22Rv1 (cell line): ENCODE data around the gene CLIC4.
A peak's percentile ranks its signal among the peaks of the same experiment; 100 is the strongest.

ENCODE experiments used
- H3K27ac ChIP-seq: fragments of 450-650 bp; 2 replicates; pipeline ENCODE4 v1.5.1; 2017
- ZFX ChIP-seq: fragments of 450-650 bp; IDR thresholded peaks from 2 replicates; pipeline ENCODE4 v1.6.1; 2017; ENCODE audit warnings: antibody characterized with exemption, borderline replicate concordance
- TF ChIP-seq, protein P1 (sequence below): fragments of 450-650 bp; IDR thresholded peaks from 2 replicates; pipeline ENCODE4 v1.5.1; 2017; ENCODE audit warnings: mild to moderate bottlenecking

The CLIC4 gene

GRCh38 chr1:24856787-24857506, 111.7 kb downstream of the CLIC4 start:
- TF ChIP-seq, protein P1, sequence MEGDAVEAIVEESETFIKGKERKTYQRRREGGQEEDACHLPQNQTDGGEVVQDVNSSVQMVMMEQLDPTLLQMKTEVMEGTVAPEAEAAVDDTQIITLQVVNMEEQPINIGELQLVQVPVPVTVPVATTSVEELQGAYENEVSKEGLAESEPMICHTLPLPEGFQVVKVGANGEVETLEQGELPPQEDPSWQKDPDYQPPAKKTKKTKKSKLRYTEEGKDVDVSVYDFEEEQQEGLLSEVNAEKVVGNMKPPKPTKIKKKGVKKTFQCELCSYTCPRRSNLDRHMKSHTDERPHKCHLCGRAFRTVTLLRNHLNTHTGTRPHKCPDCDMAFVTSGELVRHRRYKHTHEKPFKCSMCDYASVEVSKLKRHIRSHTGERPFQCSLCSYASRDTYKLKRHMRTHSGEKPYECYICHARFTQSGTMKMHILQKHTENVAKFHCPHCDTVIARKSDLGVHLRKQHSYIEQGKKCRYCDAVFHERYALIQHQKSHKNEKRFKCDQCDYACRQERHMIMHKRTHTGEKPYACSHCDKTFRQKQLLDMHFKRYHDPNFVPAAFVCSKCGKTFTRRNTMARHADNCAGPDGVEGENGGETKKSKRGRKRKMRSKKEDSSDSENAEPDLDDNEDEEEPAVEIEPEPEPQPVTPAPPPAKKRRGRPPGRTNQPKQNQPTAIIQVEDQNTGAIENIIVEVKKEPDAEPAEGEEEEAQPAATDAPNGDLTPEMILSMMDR = no peak
- TF ChIP-seq ZFX = no peak
- H3K27ac ChIP-seq = no peak overlapping the region

GRCh38 chr1:24857507-24858133, 112.4 kb downstream of the CLIC4 start:
- no peak overlapping the region for H3K27ac ChIP-seq
- no peak for TF ChIP-seq ZFX
- TF ChIP-seq, protein P1 = no peak

DNA sequence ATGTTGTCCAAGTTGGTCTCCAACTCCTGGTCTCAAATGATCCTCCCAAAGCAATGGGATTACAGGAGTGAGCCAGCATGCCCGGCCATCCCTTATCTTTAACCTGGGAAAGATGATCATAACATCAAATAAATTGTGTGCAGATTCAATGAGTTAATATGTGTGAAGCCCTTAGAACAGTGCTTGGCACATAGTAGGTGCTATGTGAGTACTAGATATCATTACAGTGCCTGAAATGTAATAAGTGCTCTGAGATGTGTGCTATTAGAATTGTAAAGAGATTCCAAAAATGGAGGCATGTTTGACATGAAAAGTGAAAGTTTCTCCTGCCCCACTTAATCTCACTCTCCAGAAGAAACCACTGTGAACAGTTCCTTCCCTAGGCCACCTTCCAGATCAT, 113.0 kb downstream of the CLIC4 start:
- no peak for TF ChIP-seq ZFX
- TF ChIP-seq, protein P1 = no peak
- H3K27ac ChIP-seq = no peak overlapping the region

- H3K27ac ChIP-seq = no peak overlapping the region
- TF ChIP-seq, protein P1 = no peak
- TF ChIP-seq ZFX = no peak
Observed at GRCh38 chr1:24859063-24860010, 114.1 kb downstream of the CLIC4 start.

GRCh38 chr1:24860841-24861240, 115.6 kb downstream of the CLIC4 start:
- TF ChIP-seq, protein P1 = no peak
- TF ChIP-seq ZFX = no peak
- H3K27ac ChIP-seq = no peak overlapping the region

GRCh38 chr1:24861821-24862727, 116.8 kb downstream of the CLIC4 start:
- no peak overlapping the region for H3K27ac ChIP-seq
- TF ChIP-seq, protein P1 = peak; percentile 63
- TF ChIP-seq ZFX = no peak
